Activated CD4-positive, alpha-beta T cell treated with anti-CD3 and anti-CD28 coated beads, Interleukin-2, Interleukin-4, amounts not matched to agents 100 ng/mL and 50 ng/mL, durations not matched to agents 16 hours and 8 hours (primary cell): Measurements from ENCODE around the gene PLCB1.
"Not testable (repeated sequence)": the region's sequence is repeated elsewhere in the genome, so short reads cannot be mapped to it uniquely, and the experiment has no call there.

ENCODE experiments used
- DNase-seq: peaks from one replicate; pipeline ENCODE4 v3.0.0-alpha.2; 2020; ENCODE audit warnings: low spot score

PLCB1 gene

GRCh38 chr20:8608470-8608869, 476.4 kb downstream of the PLCB1 start:
- no peak for DNase-seq

- DNase-seq, result no peak
Observed at GRCh38 chr20:8616792-8617191, 484.7 kb downstream of the PLCB1 start.

- no peak for DNase-seq
Observed at GRCh38 chr20:8621001-8621400, 488.9 kb downstream of the PLCB1 start.

GRCh38 chr20:8624046-8624445, 492.0 kb downstream of the PLCB1 start:
- DNase-seq, result no peak

- no peak for DNase-seq
Observed at GRCh38 chr20:8624616-8625015, 492.6 kb downstream of the PLCB1 start.

- DNase-seq, result no peak
Observed at GRCh38 chr20:8627340-8628004, 495.4 kb downstream of the PLCB1 start.

- DNase-seq, result no peak
Observed at GRCh38 chr20:8631271-8631670, 499.2 kb downstream of the PLCB1 start.

- DNase-seq, result no peak
Observed at GRCh38 chr20:8633366-8633765, 501.3 kb downstream of the PLCB1 start.

- DNase-seq, result no peak
Observed at GRCh38 chr20:8635048-8635572, 503.0 kb downstream of the PLCB1 start.

GRCh38 chr20:8635837-8636236, 503.8 kb downstream of the PLCB1 start:
- no peak for DNase-seq

GRCh38 chr20:8639112-8639778, 507.2 kb downstream of the PLCB1 start:
- no peak for DNase-seq

- DNase-seq, result no peak
Observed at GRCh38 chr20:8640461-8640860, 508.4 kb downstream of the PLCB1 start.

- DNase-seq, result no peak
Observed at GRCh38 chr20:8642247-8642646, 510.2 kb downstream of the PLCB1 start.

GRCh38 chr20:8644468-8644867, 512.4 kb downstream of the PLCB1 start:
- not testable (repeated sequence) for DNase-seq

GRCh38 chr20:8645326-8645725, 513.3 kb downstream of the PLCB1 start:
- no peak for DNase-seq

- no peak for DNase-seq
Observed at GRCh38 chr20:8646033-8646441, 514.0 kb downstream of the PLCB1 start.

GRCh38 chr20:8646716-8647115, 514.6 kb downstream of the PLCB1 start:
- no peak for DNase-seq

GRCh38 chr20:8647961-8648441, 515.9 kb downstream of the PLCB1 start:
- no peak for DNase-seq

- no peak for DNase-seq
Observed at GRCh38 chr20:8648466-8648865, 516.4 kb downstream of the PLCB1 start.

- no peak for DNase-seq
Observed at GRCh38 chr20:8652396-8652795, 520.3 kb downstream of the PLCB1 start.

GRCh38 chr20:8654486-8654885, 522.4 kb downstream of the PLCB1 start:
- DNase-seq, result no peak

GRCh38 chr20:8656335-8656734, 524.3 kb downstream of the PLCB1 start:
- DNase-seq, result no peak

GRCh38 chr20:8657664-8658063, 525.6 kb downstream of the PLCB1 start:
- DNase-seq, result no peak

- DNase-seq, result no peak
Observed at GRCh38 chr20:8658103-8658502, 526.0 kb downstream of the PLCB1 start.
